ENCODE data around the gene GDF3.

GRCh38 chr12:7705846-7706245, 10.3 kb upstream of the GDF3 start:
- TF ChIP-seq CTCF (conservative IDR thresholded peaks at IDR 0.05; ENCODE audit: low read length), result no peak
- no peak for TF ChIP-seq EZH2phosphoT487 (IDR thresholded peaks at IDR 0.05; ENCODE audit: borderline replicate concordance)
